ENCODE results near the gene CYB561D2. TPM values are rescaled to one million over a fixed set of nuclear protein-coding genes. Genes with fewer than 3 reads are reported as not detected.

The CYB561D2 gene
- total and polyA plus RNA-seq, 9 of the 15 experiments (the other 6 are each of a cell fraction or from before 2014, with no cell fraction given): 4.2 to 16.6 (median 9.4) TPM

GRCh38 chr3:50340448-50341329 lies 10.0 kb upstream of the CYB561D2 start, which contains the start of gene RASSF1 (continued):
- TF ChIP-seq ZNF134 (CRISPR knock-in tag; conservative IDR thresholded peaks at IDR 0.05) (no peak), SAFB (IDR thresholded peaks at IDR 0.05; ENCODE audit: borderline replicate concordance, low read depth, low read length) (no peak), ZFPM2 (CRISPR knock-in tag; IDR thresholded peaks at IDR 0.05) (no peak), PREB (CRISPR knock-in tag; IDR thresholded peaks at IDR 0.05) (no peak), ATF7 (IDR thresholded peaks at IDR 0.05) (0 out of 2 replicates have a peak, but pooled peaks have one; percentile 9), ZBTB40 (IDR thresholded peaks at IDR 0.05) (0 out of 2 replicates have a peak, but pooled peaks have one; percentile 44), ZBTB40 (CRISPR knock-in tag; IDR thresholded peaks at IDR 0.05) (no peak), ZNF263 (CRISPR knock-in tag; IDR thresholded peaks at IDR 0.05; ENCODE audit: borderline replicate concordance) (peak; percentile 95), SNRNP70 (optimal IDR thresholded peaks at IDR 0.05; ENCODE audit: low read depth, low read length) (no peak), SRSF1 (IDR thresholded peaks at IDR 0.05; ENCODE audit: low read depth, low read length) (no peak), GTF2A2 (tag; IDR thresholded peaks at IDR 0.05) (no peak), ZBTB33 (CRISPR knock-in tag; IDR thresholded peaks at IDR 0.05) (peak; percentile 86), HBP1 (CRISPR knock-in tag; IDR thresholded peaks at IDR 0.05) (no peak)
